GM04503 (cell line): ENCODE measurements around the gene TEX54.
A peak's percentile ranks its signal among the peaks of the same experiment; 100 is the strongest.
"Not testable (repeated sequence)": the region's sequence is repeated elsewhere in the genome, so short reads cannot be mapped to it uniquely, and the experiment has no call there.

Source experiments
- DNase-seq: peaks from one replicate; pipeline ENCODE4 v3.0.0-alpha.2; 2012; ENCODE audit warnings: low read depth

Gene TEX54

DNA sequence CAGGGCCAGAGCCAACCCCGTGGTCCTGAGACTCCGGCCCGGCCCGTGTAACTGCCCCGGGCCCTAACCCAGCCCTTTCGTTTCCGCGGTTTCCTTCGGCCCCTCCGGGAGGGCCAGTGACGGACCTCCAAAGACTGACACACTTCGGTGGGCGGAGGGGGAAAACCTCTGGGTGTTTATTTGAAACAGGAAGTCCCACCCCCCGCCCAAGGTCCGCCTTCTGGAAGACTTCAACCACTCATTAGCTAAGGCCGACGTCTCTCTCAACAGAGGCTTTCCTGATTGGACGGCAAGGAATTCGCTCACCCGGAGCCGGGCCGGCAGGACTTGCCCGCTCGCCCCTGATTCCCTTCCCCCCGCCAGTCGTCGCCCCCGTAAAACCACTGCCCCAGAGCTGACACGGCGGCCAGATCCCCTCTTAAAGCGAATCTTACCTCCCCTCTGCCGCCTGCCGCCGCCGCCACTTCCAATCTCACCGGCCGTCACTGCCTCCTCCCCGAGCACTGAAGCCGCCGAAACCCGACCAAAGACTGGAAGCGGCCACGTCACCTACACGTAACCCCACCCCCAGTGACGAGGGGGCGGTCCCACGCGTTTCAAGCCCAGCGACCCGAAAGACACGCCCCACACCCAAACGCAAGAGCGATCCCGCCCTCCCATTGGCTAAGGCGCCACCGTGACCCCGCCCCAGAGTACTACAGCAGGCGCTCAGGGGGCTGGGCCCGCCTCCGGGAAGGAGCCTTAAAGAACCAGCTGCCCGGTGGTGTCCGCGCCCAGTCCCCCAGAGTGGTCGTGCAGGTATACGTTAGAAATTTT, 913 bp downstream of the TEX54 start, which contains the start of gene STX5:
STX5 (minus strand) TSS at position 532 of the 816 bp plus-strand sequence. CDS start 808 bp downstream, outside the sequence.
- DNase-seq: peak; percentile 87

DNA sequence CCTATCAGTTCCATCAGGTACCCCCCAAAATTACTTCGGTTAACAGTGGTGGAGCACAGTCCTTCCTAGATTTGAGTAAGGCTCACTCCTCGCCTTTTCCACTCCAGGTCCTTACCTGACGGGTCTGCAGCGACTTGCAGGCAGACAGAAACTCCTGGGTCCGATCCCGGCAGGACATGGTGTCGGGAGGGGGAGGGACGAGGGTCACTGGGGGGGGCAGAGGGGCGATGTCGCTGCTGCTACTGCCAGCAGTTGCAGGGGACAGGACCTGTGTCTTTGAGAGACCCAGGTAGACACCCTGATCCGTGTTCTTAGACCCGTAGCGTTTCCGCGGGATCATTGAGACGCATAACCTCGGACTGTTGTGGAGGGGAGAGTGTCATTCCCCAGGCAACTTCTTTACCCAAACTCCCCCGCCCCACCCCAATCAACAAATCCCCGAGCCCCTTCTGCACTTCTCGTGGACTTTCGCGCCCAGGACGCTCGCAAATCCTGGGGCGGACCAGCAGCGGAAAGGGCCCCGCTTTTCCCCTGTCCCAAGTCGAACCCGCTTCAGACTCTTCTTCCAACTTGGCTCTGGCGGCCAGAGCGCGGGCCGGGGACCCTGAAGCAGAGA, 1.6 kb downstream of the TEX54 start:
- no peak for DNase-seq

DNA sequence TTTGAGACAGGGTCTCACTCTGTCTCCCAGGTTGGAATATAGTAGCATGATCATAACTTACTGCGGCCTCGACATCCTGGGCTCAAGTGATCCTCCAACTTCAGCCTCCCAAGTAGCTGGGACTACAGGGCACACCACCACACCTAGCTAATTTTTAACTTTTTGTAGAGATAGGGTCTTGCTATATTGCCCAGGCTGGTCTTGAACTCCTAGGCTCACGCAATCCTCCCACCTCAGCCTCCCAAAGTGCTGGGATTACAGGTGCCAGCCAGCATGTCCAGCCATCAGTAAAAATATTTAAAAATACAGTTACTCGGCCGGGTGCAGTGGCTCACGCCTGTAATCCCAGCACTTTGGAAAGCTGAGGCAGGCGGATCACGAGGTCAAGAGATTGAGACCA, 4.5 kb downstream of the TEX54 start:
- not testable (repeated sequence) for DNase-seq

DNA sequence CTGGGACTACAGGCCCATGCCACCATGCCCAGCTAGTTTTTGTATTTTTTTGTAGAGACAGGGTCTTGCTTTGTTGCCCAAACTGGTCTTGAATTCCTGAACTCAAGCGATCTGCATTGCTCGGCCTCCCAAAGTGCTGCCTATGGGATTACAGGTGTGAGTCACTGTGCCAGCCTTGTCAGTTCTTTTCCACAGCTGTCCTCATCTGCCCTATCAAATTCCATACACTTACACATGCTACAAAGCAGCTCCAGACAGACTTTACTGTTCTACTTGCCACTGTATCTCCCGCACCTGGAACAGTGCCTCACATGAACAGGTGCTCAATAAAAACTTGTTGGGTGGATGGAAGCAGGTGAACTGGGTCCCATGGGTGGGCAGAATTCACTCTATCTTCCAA, 9.0 kb downstream of the TEX54 start:
- DNase-seq: no peak

DNA sequence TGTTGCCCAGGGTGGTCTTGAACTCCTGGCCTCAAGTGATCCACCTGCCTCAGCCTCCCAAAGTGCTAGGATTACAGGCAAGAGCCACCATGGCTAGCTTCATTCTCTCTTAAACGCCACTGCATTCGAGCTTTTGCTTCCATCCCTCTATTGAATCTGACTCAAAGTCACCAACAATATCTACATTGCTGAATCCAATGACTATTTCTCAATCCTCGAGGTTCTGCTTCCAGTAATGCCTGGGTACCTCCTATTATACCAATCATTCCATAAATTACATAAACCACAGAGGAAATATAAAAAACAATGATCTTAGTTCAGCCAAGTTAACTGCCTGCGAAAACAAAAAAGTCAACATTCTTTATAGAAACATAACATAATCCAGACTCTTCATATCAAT, 15.5 kb downstream of the TEX54 start:
- DNase-seq: no peak

DNA sequence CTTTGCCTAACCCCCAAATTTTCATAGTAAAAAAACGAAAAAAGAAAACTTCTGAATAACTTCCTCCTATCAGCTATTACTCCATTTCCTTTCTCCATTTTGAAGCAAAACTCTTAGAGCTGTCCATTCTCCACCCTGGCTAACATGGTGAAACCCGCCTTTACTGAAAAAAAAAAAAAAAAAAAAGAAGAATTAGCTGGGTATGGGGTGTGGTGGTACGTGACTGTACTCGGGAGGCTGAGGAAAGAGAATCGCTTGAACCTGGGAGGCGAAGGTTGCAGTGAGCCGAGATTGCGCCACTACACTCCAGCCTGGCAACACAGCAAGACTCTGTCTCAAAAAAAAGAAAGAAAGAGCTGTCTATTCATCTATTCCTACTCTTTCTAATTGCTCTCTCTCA, 16.1 kb downstream of the TEX54 start:
- DNase-seq: no peak

DNA sequence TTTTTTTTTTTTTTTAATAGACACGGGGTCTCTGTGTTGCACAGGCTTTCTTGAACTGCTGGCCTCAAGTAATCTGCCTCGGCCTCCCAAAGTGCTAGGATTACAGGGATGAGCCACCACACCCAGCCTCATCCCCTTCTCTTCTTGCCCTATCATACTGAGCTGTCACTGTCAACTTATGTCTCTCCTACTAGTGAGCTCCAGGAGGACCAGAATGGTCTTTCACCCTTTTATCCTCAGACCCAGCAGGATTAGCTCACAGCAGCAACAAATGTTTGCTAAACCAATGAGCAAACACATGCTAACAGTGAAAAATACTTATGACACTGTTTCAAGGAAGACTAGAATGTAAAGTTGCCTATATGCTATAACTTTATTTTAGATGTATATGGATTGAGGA, 21.0 kb downstream of the TEX54 start:
- no peak for DNase-seq

DNA sequence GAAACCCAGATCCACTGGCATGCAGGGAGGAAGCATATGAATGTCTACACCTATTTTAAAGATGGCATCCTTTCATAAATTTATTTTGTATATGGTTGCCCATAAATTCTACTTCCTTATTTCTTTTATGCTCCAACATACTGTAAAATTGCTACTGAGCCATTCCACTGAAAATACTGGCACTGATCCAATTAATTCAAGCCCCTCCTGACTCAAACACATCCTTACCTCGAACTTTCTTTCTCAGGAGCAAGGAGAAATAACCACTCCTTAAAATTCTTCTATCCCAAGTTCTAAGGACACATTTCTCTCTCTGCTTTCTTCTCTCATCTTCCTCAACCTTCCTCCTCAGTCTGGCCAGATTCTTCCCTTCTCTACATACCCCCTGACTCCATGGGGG, 21.9 kb downstream of the TEX54 start:
- DNase-seq: no peak

DNA sequence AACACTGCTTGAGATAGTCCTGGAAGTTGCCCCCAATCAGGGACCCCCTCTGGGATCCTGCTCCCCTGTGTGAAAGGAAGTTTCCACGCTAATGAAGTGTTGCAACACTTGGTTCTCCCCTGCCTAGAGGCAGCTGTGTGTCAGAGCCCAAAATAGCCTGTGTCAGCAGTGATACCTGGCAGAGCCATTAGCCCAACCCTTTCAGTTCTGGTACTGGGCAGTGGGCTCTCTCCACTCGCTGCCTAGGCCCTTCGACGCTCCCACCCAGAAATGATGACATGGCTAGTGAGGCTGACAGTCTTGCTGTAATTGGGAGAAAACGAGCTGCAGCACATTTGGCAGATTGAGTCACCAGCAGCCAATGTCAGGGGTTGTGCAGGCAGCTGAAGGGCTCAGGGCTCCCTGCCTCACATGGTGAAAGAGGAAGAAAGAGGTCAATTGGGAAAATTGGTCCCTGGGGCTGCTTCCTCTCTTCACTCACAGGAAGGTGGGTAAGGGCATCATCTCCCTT, 26.0 kb downstream of the TEX54 start:
- no peak for DNase-seq

DNA sequence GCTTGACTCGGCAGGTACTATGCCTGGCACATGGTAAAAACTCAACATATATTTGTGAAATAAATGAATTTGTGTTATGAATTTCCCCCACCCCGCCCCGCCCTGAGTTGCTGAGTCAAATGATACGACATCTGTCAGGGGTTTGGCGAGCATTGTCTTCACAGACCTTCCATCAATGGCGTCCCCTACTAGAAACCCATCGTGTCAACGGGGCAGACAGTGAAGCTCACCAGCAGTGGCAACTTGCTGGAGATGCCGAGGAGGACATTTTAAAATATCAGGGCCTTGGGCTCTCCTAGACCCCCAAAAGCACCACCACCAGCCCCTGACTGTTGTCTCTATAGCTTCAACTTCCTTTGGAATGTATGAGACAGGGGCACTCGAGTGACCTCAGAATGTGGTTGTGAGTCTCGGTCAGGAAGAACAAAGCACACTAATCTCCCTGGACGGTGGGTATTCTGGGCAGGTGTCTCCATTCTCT, 26.6 kb downstream of the TEX54 start:
- DNase-seq: no peak

DNA sequence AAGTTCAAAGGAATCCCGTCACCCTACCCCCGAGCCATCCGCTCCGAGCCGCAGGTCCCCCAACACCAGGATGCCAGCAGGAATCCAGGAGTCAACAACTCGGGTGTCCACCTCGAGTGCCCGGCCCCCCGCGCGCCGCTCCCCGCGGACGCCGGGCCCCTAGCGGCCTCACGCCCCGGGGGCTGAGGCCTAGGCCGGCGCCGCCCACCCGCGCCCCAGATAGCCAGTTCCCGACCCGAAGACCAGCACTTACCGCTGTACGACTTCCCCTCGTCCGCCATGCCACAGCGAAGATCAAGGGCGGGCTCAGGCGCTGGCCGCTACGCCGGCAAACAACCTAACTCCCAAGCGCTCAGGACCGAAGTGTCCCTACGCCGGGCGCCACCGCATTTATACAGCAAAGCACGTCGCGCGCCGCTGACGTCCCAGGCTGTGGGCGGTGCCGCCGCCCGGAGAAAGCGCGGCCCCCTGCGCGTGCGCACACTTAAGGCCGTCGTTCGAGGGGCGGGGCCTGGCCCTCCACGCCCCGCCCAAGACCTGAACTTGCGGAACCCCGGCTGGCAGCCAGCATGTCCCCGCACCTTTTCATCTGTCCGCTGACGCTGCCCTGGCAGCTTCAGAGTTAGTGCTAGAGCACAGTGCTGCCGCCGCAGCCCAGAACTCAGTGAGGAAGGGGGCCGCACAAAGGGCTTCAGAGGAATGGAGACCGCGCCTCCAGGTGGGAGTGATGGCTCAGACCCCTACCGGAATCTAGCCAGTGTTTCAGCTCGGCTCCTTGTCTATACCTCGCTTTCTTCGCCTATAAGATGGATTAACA, 27.4 kb downstream of the TEX54 start, which contains the start of gene NXF1:
NXF1 (minus strand) TSS at position 365 of the 817 bp plus-strand sequence; CDS start at position 281, 84 bp downstream.
- no peak for DNase-seq

DNA sequence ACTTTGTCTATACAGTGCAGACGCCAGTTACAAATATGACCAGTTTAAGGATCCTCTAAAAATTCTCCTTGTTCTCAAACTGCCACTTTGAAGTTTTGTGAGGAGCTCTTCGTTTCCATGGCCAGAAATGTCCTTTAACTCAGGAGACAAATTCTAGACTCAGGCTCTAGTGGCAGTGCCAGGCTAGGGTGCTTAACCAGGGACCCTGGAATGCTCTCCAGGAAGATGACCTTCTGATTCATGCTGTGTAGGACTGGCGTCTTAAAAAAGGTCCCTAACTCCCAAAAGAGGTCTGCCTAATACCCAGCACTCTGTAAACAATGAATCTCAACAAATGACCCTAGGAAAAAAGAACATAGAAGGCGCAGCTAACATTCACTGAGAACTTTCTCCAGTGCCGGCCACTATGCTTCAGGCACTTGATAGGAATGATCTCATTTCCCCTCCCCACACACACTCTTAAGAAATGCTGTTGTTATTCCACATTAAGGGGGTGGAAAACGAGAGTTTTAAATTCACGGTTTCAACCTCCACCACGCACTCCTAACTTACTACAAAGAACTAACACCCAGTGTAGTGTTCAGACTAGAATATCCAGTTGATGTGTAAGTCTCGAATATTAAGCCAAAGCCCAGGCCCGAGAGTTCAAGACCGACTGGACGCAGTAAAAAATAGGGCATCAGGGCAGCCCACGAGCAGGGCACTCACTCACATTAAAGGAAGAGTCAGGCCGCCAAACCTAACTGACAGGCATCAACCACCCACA, 28.1 kb downstream of the TEX54 start:
- no peak for DNase-seq

DNA sequence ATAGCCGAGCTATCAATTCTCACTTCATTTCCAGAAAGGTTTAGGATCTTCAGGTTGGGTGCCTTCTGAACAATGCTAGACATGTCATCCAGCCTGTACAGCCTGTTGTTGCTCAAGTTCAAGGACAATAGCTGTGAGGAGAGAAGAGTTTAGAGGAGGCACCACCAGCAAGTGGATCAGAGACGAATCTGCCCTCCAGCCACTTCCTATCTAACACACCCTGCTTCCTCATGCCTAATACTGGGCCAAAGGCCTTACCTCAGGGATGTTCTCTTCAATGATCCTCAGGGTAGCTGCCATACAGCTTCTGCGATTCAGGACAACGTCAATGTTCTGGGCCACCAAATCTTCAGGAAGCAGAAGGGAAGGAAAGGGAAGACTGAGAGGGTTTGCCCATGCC, 31.6 kb downstream of the TEX54 start:
- DNase-seq: no peak

DNA sequence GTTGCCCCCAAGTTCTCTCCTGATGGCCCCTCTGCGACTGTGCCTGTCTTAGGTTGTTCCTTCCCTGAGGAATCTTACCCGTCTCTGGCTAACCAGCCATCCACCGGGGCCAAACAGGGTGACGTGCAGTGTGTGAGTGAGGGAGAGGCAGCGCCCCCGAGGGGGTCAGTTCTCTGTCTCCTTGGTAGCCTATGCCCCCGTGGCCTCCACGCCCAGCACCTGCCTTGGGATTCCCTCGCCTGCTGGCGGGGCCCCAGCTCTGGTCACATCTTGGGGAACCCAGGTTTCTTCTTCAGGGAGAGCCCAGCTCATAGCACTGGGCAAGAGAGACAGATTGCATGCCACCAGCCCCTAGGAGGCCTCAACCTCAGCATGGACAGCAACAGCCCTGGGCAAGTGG, 33.2 kb downstream of the TEX54 start:
- DNase-seq: no peak

DNA sequence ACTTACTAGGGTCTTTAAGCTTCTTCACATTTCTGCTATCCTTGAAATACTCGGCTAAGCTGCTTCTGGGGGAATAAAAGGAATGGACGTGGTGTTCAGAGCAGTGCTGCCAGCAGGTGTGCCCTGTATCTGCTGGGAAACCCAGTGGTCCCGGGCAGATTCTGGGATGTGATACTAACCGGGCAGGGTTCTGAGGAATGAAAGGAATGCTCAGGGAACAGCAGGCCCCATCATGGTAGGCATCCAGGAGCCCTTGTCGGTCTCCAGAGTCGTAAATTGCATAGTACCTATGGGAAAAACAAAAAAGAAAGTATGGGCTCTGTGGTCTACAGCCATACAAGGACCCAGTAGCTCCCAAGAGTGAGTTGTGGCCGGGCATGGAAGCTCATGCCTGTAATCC, 36.4 kb downstream of the TEX54 start:
- DNase-seq: no peak

DNA sequence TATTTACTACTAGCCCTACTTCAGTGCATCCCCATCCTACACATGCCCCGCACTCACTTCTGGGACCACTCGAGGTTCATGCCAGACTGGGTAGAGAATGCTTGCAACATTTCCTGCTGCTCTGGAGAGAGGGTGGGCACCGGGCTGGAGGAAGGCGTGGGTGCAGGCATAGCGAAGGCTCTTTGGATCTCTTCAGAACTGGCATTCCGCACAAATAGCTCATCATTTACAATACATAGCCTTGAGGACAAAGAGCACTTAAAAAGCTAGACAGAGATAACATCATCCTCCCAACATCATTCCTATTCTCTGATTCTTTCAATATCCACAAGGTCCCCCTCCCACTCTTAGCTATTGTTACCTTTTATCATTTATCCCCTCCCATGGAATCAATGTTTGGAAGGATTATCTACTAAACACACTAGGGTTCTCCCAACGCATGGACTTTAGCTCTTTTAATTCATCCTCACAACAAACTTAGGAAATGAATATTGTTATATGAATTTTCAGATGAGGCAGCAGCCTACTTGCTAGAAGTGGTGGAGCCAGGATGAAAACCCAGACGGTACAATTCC, 38.4 kb downstream of the TEX54 start:
- DNase-seq: no peak

DNA sequence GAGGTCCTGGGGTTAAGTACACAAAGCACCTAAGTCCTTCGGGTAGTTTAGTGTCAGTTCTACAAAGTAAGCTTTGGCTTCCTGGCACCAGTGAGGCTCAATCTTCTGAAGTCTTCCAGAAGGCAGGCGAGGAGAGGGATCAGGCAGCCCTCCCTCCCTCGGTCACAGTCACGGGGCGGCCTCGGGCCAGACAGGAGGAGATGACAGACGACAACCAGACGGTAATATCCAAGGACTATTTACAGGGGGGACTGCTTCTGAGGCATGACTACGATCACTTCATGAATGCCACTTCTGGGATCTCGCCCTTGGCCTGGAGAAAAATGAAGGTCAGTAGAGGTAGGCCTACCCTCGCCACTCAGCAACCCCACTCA, 40.5 kb downstream of the TEX54 start:
- no peak for DNase-seq

DNA sequence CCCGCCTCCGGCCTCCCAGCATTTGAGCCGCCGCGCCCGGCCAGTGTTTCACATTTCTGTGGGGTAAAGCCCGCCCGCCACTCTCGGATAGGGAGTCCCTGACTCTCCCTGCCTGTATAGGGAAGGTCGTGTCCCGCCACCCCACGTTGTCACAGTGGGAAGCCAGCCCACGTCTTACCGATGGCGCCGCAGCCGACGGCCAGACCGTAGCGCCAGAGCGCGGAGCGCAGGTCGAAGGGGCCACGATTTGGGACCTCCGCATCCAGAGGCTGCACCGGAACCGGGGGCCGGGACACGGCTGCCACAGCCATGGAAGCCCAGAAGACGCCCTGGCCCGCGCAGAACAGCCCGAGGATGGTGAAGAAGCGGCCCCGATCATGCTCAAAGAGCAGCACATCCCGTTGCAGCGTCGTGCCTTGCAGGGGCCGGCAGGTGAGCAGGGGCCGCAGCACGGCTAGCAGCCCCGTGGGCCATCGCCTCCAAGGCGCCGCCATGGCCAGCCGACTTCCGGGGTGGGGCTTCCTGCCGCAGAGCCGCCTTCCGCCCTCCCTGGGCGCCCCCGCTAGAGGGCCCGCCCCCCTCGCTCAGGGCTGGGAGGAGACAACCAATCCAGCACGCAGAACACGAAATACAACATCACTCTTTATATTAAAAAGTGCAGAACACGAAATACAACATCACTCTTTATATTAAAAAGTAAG, 41.0 kb downstream of the TEX54 start, which contains the start of gene TMEM223:
TMEM223 (minus strand) TSS at position 506 of the 701 bp plus-strand sequence; CDS start at position 494, 12 bp downstream.
- no peak for DNase-seq

DNA sequence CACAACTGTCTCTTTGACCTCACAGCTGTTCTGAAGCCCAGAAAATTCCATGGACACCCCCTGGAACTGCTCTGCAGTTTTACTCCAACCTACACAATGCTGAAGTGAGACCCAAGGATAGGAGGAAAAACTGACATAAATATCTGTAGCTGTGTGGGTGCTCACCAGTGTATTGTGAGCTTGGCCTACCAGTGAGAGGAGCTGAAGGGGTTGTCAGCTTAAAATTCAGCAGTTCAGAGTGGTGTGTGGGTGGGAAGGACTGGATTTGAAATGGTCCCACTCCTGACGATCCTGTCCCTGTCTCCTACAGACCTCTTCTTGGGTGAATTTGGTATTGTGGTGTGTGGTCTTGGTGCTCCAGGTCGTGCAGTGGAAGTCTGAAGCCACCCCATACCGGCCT, 43.1 kb downstream of the TEX54 start:
- DNase-seq: no peak

DNA sequence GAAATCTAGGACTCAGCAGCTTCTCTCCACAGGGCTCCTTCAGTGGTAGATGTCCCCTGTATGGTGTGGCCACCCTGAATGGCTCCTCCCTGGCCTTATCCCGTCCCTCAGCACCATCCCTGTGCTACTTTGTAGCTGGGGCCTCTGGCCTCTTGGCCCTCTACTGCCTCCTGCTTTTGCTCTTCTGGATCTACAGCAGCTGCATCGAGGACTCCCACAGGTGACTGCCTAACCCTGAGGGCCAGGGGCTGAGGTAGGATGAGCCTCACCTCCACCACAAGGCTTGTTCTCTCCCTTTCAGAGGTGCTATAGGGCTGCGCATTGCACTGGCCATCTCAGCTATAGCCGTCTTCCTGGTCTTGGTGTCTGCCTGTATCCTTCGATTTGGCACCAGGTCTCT, 43.6 kb downstream of the TEX54 start:
- no peak for DNase-seq
